ENCODE results near the gene NAP1L5. TPM values are rescaled to one million over a fixed set of nuclear protein-coding genes. Genes with fewer than 3 reads are reported as not detected.

Gene NAP1L5
- total and polyA plus RNA-seq, 4 donors = 2.0 to 10.0 (median 2.9) TPM

GRCh38 chr4:88672987-88673386 is 24.6 kb downstream of the NAP1L5 start:
- DNase-seq (ENCODE audit: low spot score) = no peak
- Histone ChIP-seq H3K9ac (ENCODE audit: low read depth in 1 of 2, low read length in 2 of 2) (no peak overlapping the region), H3K9me3 (ENCODE audit: control insufficient read depth in 4 of 4, low read length in 3 of 4) (no peaks in the 10 kb centered on the region), H3K4me3 (ENCODE audit: low read depth in 1 of 3, low read length in 3 of 3) (no peak overlapping the region), H3K4me1 (ENCODE audit: control insufficient read depth in 4 of 4, insufficient read depth in 4 of 4, low read length in 3 of 4) (no peaks in the 10 kb centered on the region), H3K27me3 (ENCODE audit: control insufficient read depth in 4 of 4, insufficient read depth in 4 of 4, low read length in 3 of 4) (no peaks in the 10 kb centered on the region), H3K27ac (ENCODE audit: low read depth in 1 of 2, low read length in 2 of 2) (no peak overlapping the region), H3K36me3 (ENCODE audit: control insufficient read depth in 4 of 4, insufficient read depth in 3 of 4, low read depth in 1 of 4, low read length in 3 of 4) (peaks cover 0 to 17% (median 7%) of the 10 kb centered on the region in 4 donors)
- WGBS = 74% methylated on average over 5 of the region's 5 CpGs
- TF ChIP-seq CTCF (IDR thresholded peaks at IDR 0.05; ENCODE audit: low read depth, low read length, missing input control) (peak; percentile 52), RXRA (IDR thresholded peaks at IDR 0.05) (no peak), RAD21 (IDR thresholded peaks at IDR 0.05) (peak; percentile 61 to 74), HNF4A (conservative IDR thresholded peaks at IDR 0.05) (no peak)

DNA sequence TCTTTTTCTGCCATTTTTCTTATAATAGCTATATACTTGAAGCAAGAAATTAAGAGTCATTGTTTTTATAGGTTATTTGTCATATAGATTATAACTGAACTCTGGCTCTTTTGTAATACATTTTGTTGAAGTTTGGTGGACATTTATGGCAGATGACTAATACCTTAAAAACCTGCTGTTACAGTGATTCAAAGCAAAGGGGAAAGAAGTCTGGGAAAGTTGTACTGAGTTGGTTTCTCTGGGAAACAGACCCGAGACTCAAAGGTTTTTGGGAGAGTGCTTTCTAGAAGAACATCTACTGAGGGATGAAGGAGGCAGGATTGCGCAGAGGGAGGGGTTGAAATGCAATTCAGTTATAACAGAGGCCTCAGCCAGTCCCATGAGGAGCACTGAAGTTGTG is 35.9 kb downstream of the NAP1L5 start:
- Histone ChIP-seq H3K36me3 (ENCODE audit: control insufficient read depth in 4 of 4, insufficient read depth in 3 of 4, low read depth in 1 of 4, low read length in 3 of 4) (peaks cover 0 to 3% (median 0%) of the 10 kb centered on the region in 4 donors), H3K27me3 (ENCODE audit: control insufficient read depth in 4 of 4, insufficient read depth in 4 of 4, low read length in 3 of 4) (no peaks in the 10 kb centered on the region), H3K27ac (ENCODE audit: low read depth in 1 of 2, low read length in 2 of 2) (no peak overlapping the region), H3K4me1 (ENCODE audit: control insufficient read depth in 4 of 4, insufficient read depth in 4 of 4, low read length in 3 of 4) (peaks cover 0 to 20% (median 18%) of the 10 kb centered on the region in 4 donors), H3K9me3 (ENCODE audit: control insufficient read depth in 4 of 4, low read length in 3 of 4) (no peaks in the 10 kb centered on the region), H3K4me3 (ENCODE audit: low read depth in 1 of 3, low read length in 3 of 3) (no peak overlapping the region), H3K9ac (ENCODE audit: low read depth in 1 of 2, low read length in 2 of 2) (no peak overlapping the region)
- TF ChIP-seq YY1 (IDR thresholded peaks at IDR 0.05) (no peak), NR2F2 (IDR thresholded peaks at IDR 0.05) (no peak), EGR1 (IDR thresholded peaks at IDR 0.05; ENCODE audit: low read depth in 2 of 2) (no peak), SP1 (IDR thresholded peaks at IDR 0.05) (no peak), MAX (IDR thresholded peaks at IDR 0.05) (no peak), FOXA2 (IDR thresholded peaks at IDR 0.05) (no peak), RAD21 (IDR thresholded peaks at IDR 0.05) (no peak), HNF4A (conservative IDR thresholded peaks at IDR 0.05) (no peak), HNF4G (IDR thresholded peaks at IDR 0.05) (no peak), TAF1 (conservative IDR thresholded peaks at IDR 0.05) (no peak), REST (IDR thresholded peaks at IDR 0.05) (no peak), GABPA (IDR thresholded peaks at IDR 0.05 in 1 of 2, conservative IDR thresholded peaks at IDR 0.05 in 1 of 2) (no peak)
- TF ChIP-seq, protein P1, sequence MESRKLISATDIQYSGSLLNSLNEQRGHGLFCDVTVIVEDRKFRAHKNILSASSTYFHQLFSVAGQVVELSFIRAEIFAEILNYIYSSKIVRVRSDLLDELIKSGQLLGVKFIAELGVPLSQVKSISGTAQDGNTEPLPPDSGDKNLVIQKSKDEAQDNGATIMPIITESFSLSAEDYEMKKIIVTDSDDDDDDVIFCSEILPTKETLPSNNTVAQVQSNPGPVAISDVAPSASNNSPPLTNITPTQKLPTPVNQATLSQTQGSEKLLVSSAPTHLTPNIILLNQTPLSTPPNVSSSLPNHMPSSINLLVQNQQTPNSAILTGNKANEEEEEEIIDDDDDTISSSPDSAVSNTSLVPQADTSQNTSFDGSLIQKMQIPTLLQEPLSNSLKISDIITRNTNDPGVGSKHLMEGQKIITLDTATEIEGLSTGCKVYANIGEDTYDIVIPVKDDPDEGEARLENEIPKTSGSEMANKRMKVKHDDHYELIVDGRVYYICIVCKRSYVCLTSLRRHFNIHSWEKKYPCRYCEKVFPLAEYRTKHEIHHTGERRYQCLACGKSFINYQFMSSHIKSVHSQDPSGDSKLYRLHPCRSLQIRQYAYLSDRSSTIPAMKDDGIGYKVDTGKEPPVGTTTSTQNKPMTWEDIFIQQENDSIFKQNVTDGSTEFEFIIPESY (IDR thresholded peaks at IDR 0.05) = no peak
- WGBS = 97% methylated on average over 2 of the region's 2 CpGs
- DNase-seq (ENCODE audit: low spot score) = no peak
